GM12878 (cell line): ENCODE results near the gene SLCO3A1. TPM values are rescaled to one million over a fixed set of nuclear protein-coding genes. Genes with fewer than 3 reads are reported as not detected.

Source experiments
- ATAC-seq: fragments of 200-7000 bp; cut with Tn5 transposase; 3 replicates; pipeline ENCODE4 v1.9.1; 2020; ENCODE audit warnings: mild to moderate bottlenecking, moderate library complexity
- BruUV-seq: library from RNA; stranded (reverse); fragments of 400-500 nt; replicated peaks from 2 replicates; lab custom pipeline; 2021; lab: Mats Ljungman, UMichigan
- CTCF ChIA-PET: fragments of 300-600 bp; sonication (Branson Sonifier 250); formaldehyde crosslinking; extraction: SDS; loops from one replicate; lab custom pipeline; 2021; ENCODE audit warnings: inconsistent platforms; lab: Yijun Ruan, JAX
- POLR2A ChIA-PET: fragments of 350-600 bp; formaldehyde crosslinking; extraction: SDS; loops from one replicate; lab custom pipeline; 2021; ENCODE audit warnings: inconsistent platforms; lab: Charles Lee
- RAD21 ChIA-PET: fragments of 300-600 bp; sonication (Branson Sonifier 250); formaldehyde crosslinking; loops from one replicate; lab custom pipeline; 2023; ENCODE audit warnings: antibody characterized with exemption; ENCODE audit not compliant: unreplicated experiment; lab: Charles Lee
- SMC1A ChIA-PET: fragments of 300-600 bp; sonication (Branson Sonifier 250); formaldehyde crosslinking; loops from one replicate; lab custom pipeline; 2023; ENCODE audit not compliant: unreplicated experiment, uncharacterized antibody; lab: Charles Lee
- DNase-seq: peaks from one replicate; pipeline ENCODE4 v3.0.0-alpha.2; 2011; ENCODE audit warnings: low read depth, low spot score
- FAIRE-seq: peaks from 3 replicates; lab custom pipeline; 2011; peaks lifted over from hg19 to GRCh38; lab: Jason Lieb, UNC
- H2AFZ ChIP-seq: 2 replicates; pipeline ENCODE4 v1.6.0; 2011; ENCODE audit warnings: low read depth, low read length, control low read depth; ENCODE audit not compliant: control insufficient read depth
- H3K27ac ChIP-seq: 2 replicates; pipeline ENCODE4 v1.5.1; 2011; ENCODE audit warnings: control low read depth; ENCODE audit not compliant: control insufficient read depth, insufficient read depth
- H3K27me3 ChIP-seq, 2 experiments: replicated peaks in 1 of 2; 2 replicates each; pipeline versions ENCODE4 v1.6.0 to v1.6.1; 2011; ENCODE audit warnings: low read length in 1 of 2; ENCODE audit not compliant: control insufficient read depth in 2 of 2, insufficient read depth in 2 of 2
- H3K36me3 ChIP-seq, 2 experiments: 2 replicates each; pipeline ENCODE4 v1.5.1; 2011; ENCODE audit warnings: low read length in 1 of 2; ENCODE audit not compliant: control insufficient read depth in 2 of 2, insufficient read depth in 2 of 2
- H3K4me1 ChIP-seq: 2 replicates; pipeline ENCODE4 v1.6.1; 2011; ENCODE audit warnings: mild to moderate bottlenecking, low read length, moderate library complexity, mixed read lengths; ENCODE audit not compliant: control insufficient read depth, insufficient read depth
- H3K4me2 ChIP-seq: 2 replicates; pipeline ENCODE4 v1.6.0; 2011; ENCODE audit warnings: control low read depth; ENCODE audit not compliant: control insufficient read depth, insufficient read depth
- H3K4me3 ChIP-seq: fragments of 200-600 bp; sonication (generic); 2 replicates; pipeline ENCODE4 v1.5.1; 2016
- H3K79me2 ChIP-seq: 2 replicates; pipeline ENCODE4 v1.6.0; 2011; ENCODE audit warnings: low read length; ENCODE audit not compliant: control insufficient read depth, insufficient read depth
- H3K9ac ChIP-seq: 2 replicates; pipeline ENCODE4 v1.8.0; 2011; ENCODE audit warnings: low read length, control low read depth, mixed read lengths; ENCODE audit not compliant: control insufficient read depth, insufficient read depth
- H3K9me3 ChIP-seq: replicated peaks from 3 replicates; pipeline ENCODE4 v1.5.1; 2011; ENCODE audit warnings: mild to moderate bottlenecking, low read length; ENCODE audit not compliant: control insufficient read depth, insufficient read depth
- H4K20me1 ChIP-seq: 2 replicates; pipeline ENCODE4 v1.6.0; 2011; ENCODE audit not compliant: control insufficient read depth, insufficient read depth
- BACH1 ChIP-seq: fragments of 450-650 bp; IDR thresholded peaks from 2 replicates; pipeline ENCODE4 v1.6.1; 2017; ENCODE audit warnings: mild to moderate bottlenecking, borderline replicate concordance
- BCL11A ChIP-seq: IDR thresholded peaks from 2 replicates; pipeline ENCODE4 v1.6.1; 2011; ENCODE audit warnings: low read depth, low read length
- CTCF ChIP-seq, 3 experiments: IDR thresholded peaks in 2 of 3; conservative IDR thresholded peaks in 1 of 3; 2 replicates each; pipeline ENCODE4 v1.5.1; 2011; ENCODE audit warnings: low read depth in 3 of 3, low read length in 3 of 3, mild to moderate bottlenecking in 3 of 3, control low read depth in 2 of 3, moderate library complexity in 2 of 3, inconsistent platforms in 1 of 3, mixed read lengths in 1 of 3; ENCODE audit not compliant: control insufficient read depth in 2 of 3, insufficient read depth in 1 of 3; ENCODE audit errors: extremely low read depth in 1 of 3
- FOS ChIP-seq: IDR thresholded peaks from 3 replicates; pipeline ENCODE4 v1.6.1; 2011; ENCODE audit warnings: borderline replicate concordance; ENCODE audit not compliant: insufficient read length; ENCODE audit errors: extremely low read depth
- IKZF2 ChIP-seq, 2 experiments: fragments of 450-650 bp; IDR thresholded peaks; 2 replicates each; pipeline ENCODE4 v1.6.1; 2017; ENCODE audit warnings: mild to moderate bottlenecking in 2 of 2, moderate library complexity in 2 of 2
- JUND ChIP-seq: IDR thresholded peaks from 2 replicates; pipeline ENCODE4 v1.6.1; 2012; ENCODE audit warnings: low read depth, mild to moderate bottlenecking, low read length, improper control_type of control experiment, moderate library complexity
- MXI1 ChIP-seq: fragments of 150-350 bp; IDR thresholded peaks from 2 replicates; pipeline ENCODE4 v1.6.1; 2011; ENCODE audit warnings: low read depth, mild to moderate bottlenecking, inconsistent platforms, low read length, improper control_type of control experiment
- TARDBP ChIP-seq: IDR thresholded peaks from 2 replicates; pipeline ENCODE4 v1.6.1; 2016; ENCODE audit warnings: borderline replicate concordance
- TBL1XR1 ChIP-seq: IDR thresholded peaks from 2 replicates; pipeline ENCODE4 v1.6.1; 2012; ENCODE audit warnings: low read depth, low read length, improper control_type of control experiment
- ZNF207 ChIP-seq: fragments of 450-650 bp; IDR thresholded peaks from 2 replicates; pipeline ENCODE4 v1.6.1; 2014; ENCODE audit warnings: antibody characterized with exemption, mild to moderate bottlenecking, borderline replicate concordance
- ZNF384 ChIP-seq: IDR thresholded peaks from 2 replicates; pipeline ENCODE4 v1.6.1; 2012; ENCODE audit warnings: low read depth, mild to moderate bottlenecking, low read length, improper control_type of control experiment, borderline replicate concordance
- ZSCAN29 ChIP-seq: fragments of 450-650 bp; IDR thresholded peaks from 2 replicates; pipeline ENCODE4 v1.6.1; 2017; ENCODE audit warnings: mild to moderate bottlenecking, moderate library complexity
- WGBS: methylation state at CpG from one replicate; pipeline ENCODE4 v1.1.6; 2016; ENCODE audit warnings: low lambda C conversion rate; ENCODE audit not compliant: insufficient replicate concordance, insufficient coverage; ENCODE audit errors: missing lambda C conversion rate; 5-methylcytosine and 5-hydroxymethylcytosine counted together
- in situ Hi-C: fragments of 300-500 bp; cut with MboI; formaldehyde crosslinking; loops from 9 replicates; pipeline ENCODE4 v1.14.3; 2018; ENCODE audit warnings: mixed read lengths
- intact Hi-C: fragments of 100-400 bp; cut with micrococcal nuclease; formaldehyde crosslinking; loops from one replicate; pipeline ENCODE4 v1.14.2; 2022; ENCODE audit not compliant: unreplicated experiment
- polyA plus RNA-seq, 11 experiments: library from polyadenylated mRNA; depleted of rRNA in 4 of 11; unstranded in 6 of 11; stranded (reverse) in 5 of 11; fragments of >200 nt; fragmentation: Nextera tagmentation in 4 of 11; fragmentation: Illumina TruSeq in 1 of 11; extraction: Ambion mirVana in 4 of 11; extraction: Trizol in 1 of 11; gene quantifications; 1 replicate in 1 of 11; 2 replicates in 10 of 11; pipeline versions ENCODE4 v1.2.1 to v1.2.3, GENCODE V29; 2011 to 2016; ENCODE audit warnings: inconsistent platforms in 2 of 11, missing spikeins in 2 of 11, low read depth in 1 of 11
- total RNA-seq, 4 experiments: library from RNA; depleted of rRNA in 3 of 4; stranded (reverse); fragments of >200 nt in 3 of 4; fragmentation: Illumina TruSeq in 1 of 4; extraction: Trizol in 1 of 4; gene quantifications; 2 replicates each; pipeline versions ENCODE4 v1.2.1 to v1.2.3, GENCODE V29; 2013 to 2021
- TF ChIP-seq, protein P1 (sequence below): IDR thresholded peaks from 2 replicates; pipeline ENCODE4 v1.6.1; 2012; ENCODE audit warnings: improper control_type of control experiment, low read depth, low read length; ENCODE audit not compliant: insufficient replicate concordance
- TF ChIP-seq, protein P2 (sequence below): IDR thresholded peaks from 2 replicates; pipeline ENCODE4 v1.6.1; 2012; ENCODE audit warnings: low read depth, low read length, improper control_type of control experiment

The SLCO3A1 gene
- total and polyA plus RNA-seq, 10 of the 15 experiments (the other 5 are each of a cell fraction or from before 2014, with no cell fraction given): 0.05 to 5.9 (median 0.31) TPM

GRCh38 chr15:92112711-92113110, 259.2 kb downstream of the SLCO3A1 start (continued):
- TF ChIP-seq, protein P1, sequence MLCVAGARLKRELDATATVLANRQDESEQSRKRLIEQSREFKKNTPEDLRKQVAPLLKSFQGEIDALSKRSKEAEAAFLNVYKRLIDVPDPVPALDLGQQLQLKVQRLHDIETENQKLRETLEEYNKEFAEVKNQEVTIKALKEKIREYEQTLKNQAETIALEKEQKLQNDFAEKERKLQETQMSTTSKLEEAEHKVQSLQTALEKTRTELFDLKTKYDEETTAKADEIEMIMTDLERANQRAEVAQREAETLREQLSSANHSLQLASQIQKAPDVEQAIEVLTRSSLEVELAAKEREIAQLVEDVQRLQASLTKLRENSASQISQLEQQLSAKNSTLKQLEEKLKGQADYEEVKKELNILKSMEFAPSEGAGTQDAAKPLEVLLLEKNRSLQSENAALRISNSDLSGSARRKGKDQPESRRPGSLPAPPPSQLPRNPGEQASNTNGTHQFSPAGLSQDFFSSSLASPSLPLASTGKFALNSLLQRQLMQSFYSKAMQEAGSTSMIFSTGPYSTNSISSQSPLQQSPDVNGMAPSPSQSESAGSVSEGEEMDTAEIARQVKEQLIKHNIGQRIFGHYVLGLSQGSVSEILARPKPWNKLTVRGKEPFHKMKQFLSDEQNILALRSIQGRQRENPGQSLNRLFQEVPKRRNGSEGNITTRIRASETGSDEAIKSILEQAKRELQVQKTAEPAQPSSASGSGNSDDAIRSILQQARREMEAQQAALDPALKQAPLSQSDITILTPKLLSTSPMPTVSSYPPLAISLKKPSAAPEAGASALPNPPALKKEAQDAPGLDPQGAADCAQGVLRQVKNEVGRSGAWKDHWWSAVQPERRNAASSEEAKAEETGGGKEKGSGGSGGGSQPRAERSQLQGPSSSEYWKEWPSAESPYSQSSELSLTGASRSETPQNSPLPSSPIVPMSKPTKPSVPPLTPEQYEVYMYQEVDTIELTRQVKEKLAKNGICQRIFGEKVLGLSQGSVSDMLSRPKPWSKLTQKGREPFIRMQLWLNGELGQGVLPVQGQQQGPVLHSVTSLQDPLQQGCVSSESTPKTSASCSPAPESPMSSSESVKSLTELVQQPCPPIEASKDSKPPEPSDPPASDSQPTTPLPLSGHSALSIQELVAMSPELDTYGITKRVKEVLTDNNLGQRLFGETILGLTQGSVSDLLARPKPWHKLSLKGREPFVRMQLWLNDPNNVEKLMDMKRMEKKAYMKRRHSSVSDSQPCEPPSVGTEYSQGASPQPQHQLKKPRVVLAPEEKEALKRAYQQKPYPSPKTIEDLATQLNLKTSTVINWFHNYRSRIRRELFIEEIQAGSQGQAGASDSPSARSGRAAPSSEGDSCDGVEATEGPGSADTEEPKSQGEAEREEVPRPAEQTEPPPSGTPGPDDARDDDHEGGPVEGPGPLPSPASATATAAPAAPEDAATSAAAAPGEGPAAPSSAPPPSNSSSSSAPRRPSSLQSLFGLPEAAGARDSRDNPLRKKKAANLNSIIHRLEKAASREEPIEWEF: no peak
- no peak for TF ChIP-seq ZNF207
- TF ChIP-seq JUND: no peak
- no peak for TF ChIP-seq FOS
- no peak for TF ChIP-seq BACH1
- no peak for TF ChIP-seq TBL1XR1

DNA sequence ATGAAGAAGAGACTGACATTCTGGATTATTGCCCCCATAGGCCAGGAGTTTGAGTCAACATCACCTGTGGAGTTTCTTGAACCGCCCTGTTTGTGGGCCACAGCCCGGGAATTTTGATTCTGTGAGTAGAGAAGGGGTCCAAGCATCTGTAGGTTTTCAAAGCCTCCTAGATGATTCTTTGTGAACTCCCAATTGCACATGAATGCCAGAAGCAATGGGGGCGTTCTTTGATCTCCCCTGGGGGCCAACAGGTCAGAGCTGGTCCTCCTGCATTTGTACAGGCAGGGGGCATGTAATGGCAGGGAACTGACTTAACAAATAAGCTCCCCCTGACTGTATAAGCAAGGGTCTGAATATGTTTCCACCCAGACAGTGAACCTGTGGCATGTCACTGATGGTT, 260.3 kb downstream of the SLCO3A1 start:
- DNase-seq (no peak), FAIRE-seq (no peak), ATAC-seq (no peak)
- ChIA-PET RAD21 (no interaction called here), CTCF (no interaction called here), POLR2A (no interaction called here), SMC1A (no interaction called here)
- Histone ChIP-seq H4K20me1 (no peaks in the 10 kb centered on the region), H3K4me1 (no peaks in the 10 kb centered on the region), H3K27me3 (no peaks in the 10 kb centered on the region; a peak in 1 of 4 replicates), H2AFZ (no peak overlapping the region), H3K27ac (no peak overlapping the region), H3K9ac (no peak overlapping the region), H3K4me2 (no peak overlapping the region), H3K4me3 (no peak overlapping the region), H3K9me3 (no peaks in the 10 kb centered on the region), H3K36me3 (no peaks in the 10 kb centered on the region; a peak in 1 of 4 replicates), H3K79me2 (no peaks in the 10 kb centered on the region)
- intact Hi-C loops (no loop called here), in situ Hi-C loops (no loop called here)
- 15% methylated on average over 2 of the region's 3 CpGs for WGBS
- BruUV-seq: no TSS peak
- TF ChIP-seq MXI1 (no peak), CTCF (IDR thresholded peaks at IDR 0.05 in 2 of 3, conservative IDR thresholded peaks at IDR 0.05 in 1 of 3; ENCODE audit: control insufficient read depth in 2 of 3, extremely low read depth in 1 of 3, insufficient read depth in 1 of 3, low read depth in 3 of 3, low read length in 3 of 3) (no peak), ZSCAN29 (no peak), BCL11A (no peak), TARDBP (no peak), IKZF2 (IDR thresholded peaks at IDR 0.05) (no peak), ZNF384 (no peak)
- TF ChIP-seq, protein P2, sequence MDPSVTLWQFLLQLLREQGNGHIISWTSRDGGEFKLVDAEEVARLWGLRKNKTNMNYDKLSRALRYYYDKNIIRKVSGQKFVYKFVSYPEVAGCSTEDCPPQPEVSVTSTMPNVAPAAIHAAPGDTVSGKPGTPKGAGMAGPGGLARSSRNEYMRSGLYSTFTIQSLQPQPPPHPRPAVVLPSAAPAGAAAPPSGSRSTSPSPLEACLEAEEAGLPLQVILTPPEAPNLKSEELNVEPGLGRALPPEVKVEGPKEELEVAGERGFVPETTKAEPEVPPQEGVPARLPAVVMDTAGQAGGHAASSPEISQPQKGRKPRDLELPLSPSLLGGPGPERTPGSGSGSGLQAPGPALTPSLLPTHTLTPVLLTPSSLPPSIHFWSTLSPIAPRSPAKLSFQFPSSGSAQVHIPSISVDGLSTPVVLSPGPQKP: no peak
